NCI-H1930 (cell line): ENCODE results near the gene SNN.

Experiments used
- DNase-seq, 2 experiments: peaks; one replicate each; lab custom pipeline; 2025; lab: John Stamatoyannopoulos, UW

Gene SNN

GRCh38 chr16:11635113-11635652 lies 33.1 kb upstream of the SNN start:
- DNase-seq = no peak

- no peak for DNase-seq
Observed at GRCh38 chr16:11635679-11636171, 32.5 kb upstream of the SNN start.

- peak in 1 of 2 experiments; percentile 56 for DNase-seq
Observed at GRCh38 chr16:11636172-11636721, 32.0 kb upstream of the SNN start.

- no peak for DNase-seq
Observed at GRCh38 chr16:11637320-11637719, 30.9 kb upstream of the SNN start.

GRCh38 chr16:11638140-11638539 lies 30.1 kb upstream of the SNN start:
- DNase-seq = no peak

GRCh38 chr16:11639008-11639562 lies 29.2 kb upstream of the SNN start:
- DNase-seq = no peak

- DNase-seq = no peak
Observed at GRCh38 chr16:11639925-11640899, 28.0 kb upstream of the SNN start.

- DNase-seq = peak in 1 of 2 experiments; percentile 31
Observed at GRCh38 chr16:11640987-11641817, 27.1 kb upstream of the SNN start.

GRCh38 chr16:11642765-11643116 lies 25.5 kb upstream of the SNN start:
- DNase-seq = no peak

- no peak for DNase-seq
Observed at GRCh38 chr16:11649276-11649675, 19.0 kb upstream of the SNN start.

- DNase-seq = no peak
Observed at GRCh38 chr16:11650641-11651591, 17.3 kb upstream of the SNN start.

- no peak for DNase-seq
Observed at GRCh38 chr16:11651796-11652195, 16.5 kb upstream of the SNN start.

GRCh38 chr16:11655655-11656054 lies 12.6 kb upstream of the SNN start:
- no peak for DNase-seq

GRCh38 chr16:11657556-11657955 lies 10.7 kb upstream of the SNN start:
- DNase-seq = no peak

- DNase-seq = no peak
Observed at GRCh38 chr16:11658896-11659708, 9.2 kb upstream of the SNN start.

- DNase-seq = no peak
Observed at GRCh38 chr16:11660565-11660964, 7.7 kb upstream of the SNN start.

GRCh38 chr16:11662582-11662981 lies 5.7 kb upstream of the SNN start:
- no peak for DNase-seq

GRCh38 chr16:11665071-11665491 lies 3.2 kb upstream of the SNN start:
- DNase-seq = no peak

- DNase-seq = no peak
Observed at GRCh38 chr16:11666103-11667055, 1.9 kb upstream of the SNN start.
